ENCODE measurements around the gene DARS2. TPM values are rescaled to one million over a fixed set of nuclear protein-coding genes. Genes with fewer than 3 reads are reported as not detected.
A peak's percentile ranks its signal among the peaks of the same experiment; 100 is the strongest.

Gene DARS2
- total RNA-seq, 1 donor from 2014 or later: 26.0 TPM

- Mint-ChIP-seq H3K27me3 (no peaks in the 10 kb centered on the region), H3K27ac (peak within 1 kb of the TSS; percentile 97), H3K36me3 (ENCODE audit: low read depth) (peaks cover 70% of the 10 kb centered on the region), H3K9me3 (no peaks in the 10 kb centered on the region), H3K4me3 (peak within 1 kb of the TSS; percentile 97), H3K4me1 (peaks cover 79% of the 10 kb centered on the region)
- peak; percentile 80 for ATAC-seq (ENCODE audit: low read depth)
- CTCF ChIA-PET: interaction anchor here (1.1 kb wide), 1 partner anchor 438 kb away, joined by 3 read pairs; no protein-coding TSS in a partner anchor
- no peak for TF ChIP-seq CTCF (IDR thresholded peaks at IDR 0.05)
- intact Hi-C loops (cut with micrococcal nuclease): loop anchor here (1.0 to 10.0 kb wide), 11 partner anchors 44 to 1335 kb away; partner anchors contain the start of genes CACYBP, CENPL, DARS2 and KLHL20
- DNase-seq: peak; percentile 95
- POLR2A ChIA-PET: interaction anchor here (0.6 to 3.1 kb wide), 51 partner anchors 8 to 1687 kb away, joined by 3 to 49 read pairs (median 4); partner anchors contain the start of genes CACYBP, CENPL, DARS2 and KLHL20
Observed at GRCh38 chr1:173867753-173868265, 43.3 kb downstream of the DARS2 start, which contains the start of gene GAS5. Gene GAS5, minus strand, starts transcription at chr1:173867989.

- Mint-ChIP-seq H3K27me3 (no peaks in the 10 kb centered on the region), H3K9me3 (no peaks in the 10 kb centered on the region), H3K4me3 (peak within 1 kb of the TSS; percentile 97), H3K27ac (peak within 1 kb of the TSS; percentile 97), H3K4me1 (peaks cover 79% of the 10 kb centered on the region), H3K36me3 (ENCODE audit: low read depth) (peaks cover 69% of the 10 kb centered on the region)
- TF ChIP-seq CTCF (IDR thresholded peaks at IDR 0.05): no peak
- POLR2A ChIA-PET: interaction anchor here (0.6 to 3.1 kb wide), 50 partner anchors 8 to 1688 kb away, joined by 3 to 49 read pairs (median 4); partner anchors contain the start of genes CACYBP, CENPL, DARS2 and KLHL20
- DNase-seq (peak; percentile 92), ATAC-seq (ENCODE audit: low read depth) (peak; percentile 63)
- CTCF ChIA-PET: interaction anchor here (1.1 kb wide), 1 partner anchor 439 kb away, joined by 3 read pairs; no protein-coding TSS in a partner anchor
- intact Hi-C loops (cut with micrococcal nuclease): loop anchor here (1.0 to 10.0 kb wide), 11 partner anchors 44 to 1335 kb away; partner anchors contain the start of genes CACYBP, CENPL, DARS2 and KLHL20
Observed at GRCh38 chr1:173868266-173869020, 44.0 kb downstream of the DARS2 start, which contains the start of gene ZBTB37. Gene ZBTB37, plus strand, starts transcription at chr1:173868380. Its CDS starts 1,846 bp downstream, at chr1:173870226.

- peak overlapping the region; percentile 97 for H3K27ac Mint-ChIP-seq
- POLR2A ChIA-PET: interaction anchor here (0.9 to 3.1 kb wide), 22 partner anchors 9 to 1336 kb away, joined by 3 to 49 read pairs (median 14); partner anchors contain the start of genes CACYBP, CENPL, DARS2 and KLHL20
Observed at GRCh38 chr1:173869021-173869359, 44.5 kb downstream of the DARS2 start.

GRCh38 chr1:173870252-173871075 lies 46.0 kb downstream of the DARS2 start:
- H3K4me1 Mint-ChIP-seq: peaks cover 59% of the 10 kb centered on the region
- no peak for TF ChIP-seq CTCF (IDR thresholded peaks at IDR 0.05)
- intact Hi-C loops (cut with micrococcal nuclease): no loop called here

More at GRCh38 chr1:173869021-173869359, 44.5 kb downstream of the DARS2 start:
- Mint-ChIP-seq H3K9me3 (no peaks in the 10 kb centered on the region), H3K27me3 (no peaks in the 10 kb centered on the region), H3K4me1 (peaks cover 74% of the 10 kb centered on the region), H3K36me3 (ENCODE audit: low read depth) (peaks cover 64% of the 10 kb centered on the region), H3K4me3 (peak overlapping the region; percentile 97)
- no peak for DNase-seq
- ATAC-seq (ENCODE audit: low read depth): no peak
- TF ChIP-seq CTCF (IDR thresholded peaks at IDR 0.05): no peak
- intact Hi-C loops (cut with micrococcal nuclease): loop anchor here (2.0 to 10.0 kb wide), 3 partner anchors 154 to 876 kb away; partner anchors contain the start of gene KLHL20
- CTCF ChIA-PET: interaction anchor here (1.1 kb wide), 1 partner anchor 439 kb away, joined by 3 read pairs; no protein-coding TSS in a partner anchor

More at GRCh38 chr1:173870252-173871075, 46.0 kb downstream of the DARS2 start:
- DNase-seq (no peak), ATAC-seq (ENCODE audit: low read depth) (no peak)
- ChIA-PET POLR2A (interaction anchor here (0.9 to 3.1 kb wide), 2 partner anchors 46 to 1129 kb away, joined by 3 to 49 read pairs; partner anchors contain the start of genes CACYBP, CENPL and DARS2), CTCF (no interaction called here)
- H3K4me3 Mint-ChIP-seq: peak overlapping the region; percentile 32
- no peaks in the 10 kb centered on the region for H3K27me3 Mint-ChIP-seq
- H3K27ac Mint-ChIP-seq: peak overlapping the region; percentile 97
- H3K36me3 Mint-ChIP-seq (ENCODE audit: low read depth): peaks cover 56% of the 10 kb centered on the region
- no peaks in the 10 kb centered on the region for H3K9me3 Mint-ChIP-seq

Data from activated B cell treated with CpG ODN at 0.5 μM for 24 hours (primary cell).